Measurements from ENCODE around the gene HOXB8. TPM values are rescaled to one million over a fixed set of nuclear protein-coding genes. Genes with fewer than 3 reads are reported as not detected.

The HOXB8 gene
- total RNA-seq, 2 donors from 2014 or later, result not detected

GRCh38 chr17:48639982-48640857 lies 25.1 kb upstream of the HOXB8 start:
- Histone ChIP-seq H3K27me3 (ENCODE audit: control insufficient read depth, insufficient read depth, low read length, poor library complexity, severe bottlenecking) (peaks cover 100% of the 10 kb centered on the region), H3K4me3 (ENCODE audit: low read length) (no peak overlapping the region), H3K27ac (ENCODE audit: low read depth, low read length) (no peak overlapping the region), H3K36me3 (ENCODE audit: control insufficient read depth, insufficient read depth, low read length) (no peaks in the 10 kb centered on the region), H3K4me1 (ENCODE audit: control insufficient read depth, insufficient read depth, low read length) (no peaks in the 10 kb centered on the region), H3K9me3 (ENCODE audit: control insufficient read depth, low read length) (no peaks in the 10 kb centered on the region), H3K9ac (ENCODE audit: extremely low read depth, low read length, poor library complexity, severe bottlenecking) (no peak overlapping the region)
- Mint-ChIP-seq H3K4me3 (no peak overlapping the region), H3K9me3 (no peaks in the 10 kb centered on the region), H3K27me3 (ENCODE audit: insufficient read depth) (peaks cover 100% of the 10 kb centered on the region), H3K4me1 (peaks cover 4% of the 10 kb centered on the region), H3K36me3 (ENCODE audit: low read depth) (no peaks in the 10 kb centered on the region), H3K27ac (no peak overlapping the region)
- TF ChIP-seq, protein P1, sequence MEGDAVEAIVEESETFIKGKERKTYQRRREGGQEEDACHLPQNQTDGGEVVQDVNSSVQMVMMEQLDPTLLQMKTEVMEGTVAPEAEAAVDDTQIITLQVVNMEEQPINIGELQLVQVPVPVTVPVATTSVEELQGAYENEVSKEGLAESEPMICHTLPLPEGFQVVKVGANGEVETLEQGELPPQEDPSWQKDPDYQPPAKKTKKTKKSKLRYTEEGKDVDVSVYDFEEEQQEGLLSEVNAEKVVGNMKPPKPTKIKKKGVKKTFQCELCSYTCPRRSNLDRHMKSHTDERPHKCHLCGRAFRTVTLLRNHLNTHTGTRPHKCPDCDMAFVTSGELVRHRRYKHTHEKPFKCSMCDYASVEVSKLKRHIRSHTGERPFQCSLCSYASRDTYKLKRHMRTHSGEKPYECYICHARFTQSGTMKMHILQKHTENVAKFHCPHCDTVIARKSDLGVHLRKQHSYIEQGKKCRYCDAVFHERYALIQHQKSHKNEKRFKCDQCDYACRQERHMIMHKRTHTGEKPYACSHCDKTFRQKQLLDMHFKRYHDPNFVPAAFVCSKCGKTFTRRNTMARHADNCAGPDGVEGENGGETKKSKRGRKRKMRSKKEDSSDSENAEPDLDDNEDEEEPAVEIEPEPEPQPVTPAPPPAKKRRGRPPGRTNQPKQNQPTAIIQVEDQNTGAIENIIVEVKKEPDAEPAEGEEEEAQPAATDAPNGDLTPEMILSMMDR (conservative IDR thresholded peaks at IDR 0.05), result no peak
- DNase-seq, result peak; percentile 45
- 50 to 60% methylated on average over 4 to 6 of the region's 6 CpGs for WGBS, 2 experiments (ENCODE audit: insufficient coverage in 1 of 2, insufficient read length in 1 of 2)

DNA sequence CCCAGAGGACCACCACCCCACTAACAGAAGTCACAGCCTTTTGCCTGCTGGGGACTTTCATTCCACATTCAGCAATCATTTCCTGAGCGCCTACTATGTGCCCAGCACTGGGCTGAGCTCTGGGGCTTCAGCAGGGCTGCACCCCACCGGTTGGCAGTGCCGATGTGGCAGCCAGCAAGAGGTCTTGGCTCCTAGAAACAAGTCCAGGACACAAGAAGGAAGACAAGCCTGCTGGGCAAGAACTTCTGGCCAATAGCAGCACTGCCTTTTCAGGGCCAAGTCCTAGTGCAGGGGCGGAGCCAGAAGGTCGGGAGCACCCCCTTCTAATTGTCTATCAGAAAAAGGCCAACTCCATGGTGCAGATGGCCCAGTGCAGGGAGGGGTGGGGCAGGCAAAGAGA lies 24.0 kb upstream of the HOXB8 start:
- peak; percentile 65 for DNase-seq
- Mint-ChIP-seq H3K27me3 (ENCODE audit: insufficient read depth) (peaks cover 100% of the 10 kb centered on the region), H3K27ac (no peak overlapping the region), H3K4me3 (no peak overlapping the region), H3K4me1 (peaks cover 4% of the 10 kb centered on the region), H3K9me3 (peaks cover 2% of the 10 kb centered on the region), H3K36me3 (ENCODE audit: low read depth) (no peaks in the 10 kb centered on the region)
- Histone ChIP-seq H3K9ac (ENCODE audit: extremely low read depth, low read length, poor library complexity, severe bottlenecking) (no peak overlapping the region), H3K36me3 (ENCODE audit: control insufficient read depth, insufficient read depth, low read length) (no peaks in the 10 kb centered on the region), H3K27me3 (ENCODE audit: control insufficient read depth, insufficient read depth, low read length, poor library complexity, severe bottlenecking) (peaks cover 100% of the 10 kb centered on the region), H3K4me1 (ENCODE audit: control insufficient read depth, insufficient read depth, low read length) (no peaks in the 10 kb centered on the region), H3K9me3 (ENCODE audit: control insufficient read depth, low read length) (peaks cover 7% of the 10 kb centered on the region), H3K27ac (ENCODE audit: low read depth, low read length) (no peak overlapping the region), H3K4me3 (ENCODE audit: low read length) (no peak overlapping the region)
- 39 to 47% methylated on average over 4 to 5 of the region's 5 CpGs for WGBS, 2 experiments (ENCODE audit: insufficient coverage in 1 of 2, insufficient read length in 1 of 2)
- TF ChIP-seq, protein P1 (conservative IDR thresholded peaks at IDR 0.05), result no peak

- Mint-ChIP-seq H3K4me3 (no peak overlapping the region), H3K4me1 (peaks cover 4% of the 10 kb centered on the region), H3K27ac (no peak overlapping the region), H3K36me3 (ENCODE audit: low read depth) (no peaks in the 10 kb centered on the region), H3K27me3 (ENCODE audit: insufficient read depth) (peaks cover 100% of the 10 kb centered on the region), H3K9me3 (peaks cover 2% of the 10 kb centered on the region)
- 28 to 38% methylated on average over 13 to 18 of the region's 18 CpGs for WGBS, 2 experiments (ENCODE audit: insufficient coverage in 1 of 2, insufficient read length in 1 of 2)
- Histone ChIP-seq H3K4me3 (ENCODE audit: low read length) (no peak overlapping the region), H3K27ac (ENCODE audit: low read depth, low read length) (no peak overlapping the region), H3K27me3 (ENCODE audit: control insufficient read depth, insufficient read depth, low read length, poor library complexity, severe bottlenecking) (peaks cover 100% of the 10 kb centered on the region), H3K9ac (ENCODE audit: extremely low read depth, low read length, poor library complexity, severe bottlenecking) (no peak overlapping the region), H3K36me3 (ENCODE audit: control insufficient read depth, insufficient read depth, low read length) (no peaks in the 10 kb centered on the region), H3K9me3 (ENCODE audit: control insufficient read depth, low read length) (peaks cover 7% of the 10 kb centered on the region), H3K4me1 (ENCODE audit: control insufficient read depth, insufficient read depth, low read length) (no peaks in the 10 kb centered on the region)
- DNase-seq, result peak; percentile 47
- TF ChIP-seq, protein P1 (conservative IDR thresholded peaks at IDR 0.05), result no peak
Observed at GRCh38 chr17:48637323-48638260, 22.5 kb upstream of the HOXB8 start.
